Naive B cell (primary cell): ENCODE data around the gene ASTN1. TPM values are rescaled to one million over a fixed set of nuclear protein-coding genes. Genes with fewer than 3 reads are reported as not detected.
"Not testable (repeated sequence)": the region's sequence is repeated elsewhere in the genome, so short reads cannot be mapped to it uniquely, and the experiment has no call there.

Source experiments
- ATAC-seq, 2 donors: fragments of 150-1000 bp; cut with Tn5 transposase; 2 replicates each; pipeline ENCODE4 v1.10.0; 2021; ENCODE audit warnings: low read depth in 2 of 2, mild to moderate bottlenecking in 2 of 2, moderate library complexity in 2 of 2
- DNase-seq: peaks from one replicate; pipeline ENCODE4 v3.0.0; 2022
- H3K27ac Mint-ChIP-seq, 6 donors: one replicate each; pipeline ENCODE4 v1.8.0; 2020 to 2022; ENCODE audit warnings: mild to moderate bottlenecking in 6 of 6, mixed read lengths in 6 of 6, moderate library complexity in 5 of 6, inconsistent platforms in 2 of 6
- H3K27me3 Mint-ChIP-seq, 3 donors: one replicate each; pipeline ENCODE4 v1.8.0; 2021 to 2022; ENCODE audit warnings: mixed read lengths in 3 of 3, mild to moderate bottlenecking in 1 of 3
- H3K36me3 Mint-ChIP-seq, 2 donors: one replicate each; pipeline ENCODE4 v1.8.0; 2020 to 2022; ENCODE audit warnings: mixed read lengths in 2 of 2, inconsistent platforms in 1 of 2, mild to moderate bottlenecking in 1 of 2
- H3K4me1 Mint-ChIP-seq, 3 donors: one replicate each; pipeline ENCODE4 v1.8.0; 2020 to 2022; ENCODE audit warnings: mixed read lengths in 3 of 3, inconsistent platforms in 1 of 3, mild to moderate bottlenecking in 1 of 3, moderate library complexity in 1 of 3
- H3K4me3 Mint-ChIP-seq, 8 donors: one replicate each; pipeline ENCODE4 v1.8.0; 2020 to 2022; ENCODE audit warnings: mild to moderate bottlenecking in 8 of 8, mixed read lengths in 8 of 8, moderate library complexity in 8 of 8, inconsistent platforms in 2 of 8
- H3K9me3 Mint-ChIP-seq, 7 donors: one replicate each; pipeline ENCODE4 v1.8.0; 2020 to 2022; ENCODE audit warnings: mixed read lengths in 7 of 7, mild to moderate bottlenecking in 5 of 7, inconsistent platforms in 2 of 7, moderate library complexity in 1 of 7
- polyA plus RNA-seq, 6 donors: library from polyadenylated mRNA; unstranded; fragments of 300-500 nt; fragmentation: Illumina TruSeq; gene quantifications; one replicate each; pipeline ENCODE4 v1.2.3, GENCODE V29; 2021; ENCODE audit warnings: low read depth in 6 of 6

The ASTN1 gene
- polyA plus RNA-seq, 6 donors from 2014 or later = not detected

GRCh38 chr1:177077006-177077405 lies 87.5 kb downstream of the ASTN1 start:
- no peaks in the 10 kb centered on the region for H3K27me3 Mint-ChIP-seq
- H3K9me3 Mint-ChIP-seq = peaks cover 0 to 7% (median 0%) of the 10 kb centered on the region in 7 donors
- DNase-seq (no peak), ATAC-seq (no peak)
- H3K36me3 Mint-ChIP-seq = no peaks in the 10 kb centered on the region
- H3K27ac Mint-ChIP-seq = no peak overlapping the region
- H3K4me1 Mint-ChIP-seq = no peaks in the 10 kb centered on the region
- H3K4me3 Mint-ChIP-seq = no peak overlapping the region

DNA sequence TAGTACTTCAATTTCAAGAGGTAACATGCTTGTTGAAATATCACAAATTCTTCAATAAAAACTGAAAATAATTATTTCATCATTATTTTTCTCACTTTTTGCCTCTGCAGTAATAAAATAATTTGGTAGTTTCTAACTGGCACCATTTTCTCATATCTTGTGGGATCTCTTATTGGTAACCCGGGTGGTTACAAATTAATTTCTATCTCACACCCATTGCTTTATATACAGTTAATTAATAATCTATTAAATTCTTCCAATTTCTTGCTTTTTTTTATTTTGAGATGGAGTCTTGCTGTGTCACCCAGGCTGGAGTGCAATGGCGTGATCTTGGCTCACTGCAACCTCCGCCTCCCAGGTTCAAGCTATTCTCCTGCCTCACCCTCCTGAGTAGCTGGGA lies 89.7 kb downstream of the ASTN1 start:
- not testable (repeated sequence) for ATAC-seq, H3K36me3 Mint-ChIP-seq, DNase-seq, H3K4me3 Mint-ChIP-seq, H3K9me3 Mint-ChIP-seq, H3K4me1 Mint-ChIP-seq, H3K27me3 Mint-ChIP-seq, H3K27ac Mint-ChIP-seq

- H3K4me3 Mint-ChIP-seq = no peak overlapping the region
- ATAC-seq (no peak), DNase-seq (no peak)
- no peak overlapping the region for H3K27ac Mint-ChIP-seq
- H3K4me1 Mint-ChIP-seq = no peaks in the 10 kb centered on the region
- no peaks in the 10 kb centered on the region for H3K36me3 Mint-ChIP-seq
- H3K27me3 Mint-ChIP-seq = no peaks in the 10 kb centered on the region
- peaks cover 0 to 3% (median 0%) of the 10 kb centered on the region in 7 donors for H3K9me3 Mint-ChIP-seq
These were observed 95.0 kb downstream of the ASTN1 start for GRCh38 chr1:177069490-177069889.

- H3K4me3 Mint-ChIP-seq = no peak overlapping the region
- peaks cover 0 to 3% (median 0%) of the 10 kb centered on the region in 7 donors for H3K9me3 Mint-ChIP-seq
- H3K4me1 Mint-ChIP-seq = no peaks in the 10 kb centered on the region
- DNase-seq = no peak
- H3K27me3 Mint-ChIP-seq = peaks cover 0 to 6% (median 3%) of the 10 kb centered on the region in 3 donors
- no peak overlapping the region for H3K27ac Mint-ChIP-seq
- no peaks in the 10 kb centered on the region for H3K36me3 Mint-ChIP-seq
- ATAC-seq = no peak
These were observed 96.6 kb downstream of the ASTN1 start for GRCh38 chr1:177067752-177068410.

- no peak overlapping the region for H3K27ac Mint-ChIP-seq
- H3K4me1 Mint-ChIP-seq = no peaks in the 10 kb centered on the region
- ATAC-seq (no peak), DNase-seq (no peak)
- H3K4me3 Mint-ChIP-seq = no peak overlapping the region
- no peaks in the 10 kb centered on the region for H3K36me3 Mint-ChIP-seq
- peaks cover 0 to 6% (median 3%) of the 10 kb centered on the region in 3 donors for H3K27me3 Mint-ChIP-seq
- H3K9me3 Mint-ChIP-seq = peaks cover 0 to 6% (median 3%) of the 10 kb centered on the region in 7 donors
These were observed 99.1 kb downstream of the ASTN1 start for GRCh38 chr1:177065430-177065829.

DNA sequence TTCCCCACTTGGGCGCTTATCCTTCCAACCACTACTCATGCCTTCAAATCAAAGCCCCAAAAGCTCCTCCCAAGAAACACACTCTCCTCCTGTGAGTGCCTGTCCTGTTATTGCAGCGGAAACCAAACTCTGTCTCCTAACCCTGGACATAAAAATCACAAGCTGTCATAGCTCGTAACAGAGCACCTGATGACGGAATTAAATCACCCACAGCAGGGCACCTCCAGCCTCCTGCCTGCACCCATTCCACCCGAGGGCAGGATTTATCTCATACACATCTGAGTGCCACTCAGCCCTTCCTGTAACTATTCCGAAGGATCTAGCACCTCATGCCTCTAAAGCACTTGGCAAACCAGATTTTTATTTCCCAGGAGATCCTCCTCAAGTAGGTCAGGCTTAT lies 100.9 kb downstream of the ASTN1 start:
- ATAC-seq = no peak
- H3K4me3 Mint-ChIP-seq = no peak overlapping the region
- H3K36me3 Mint-ChIP-seq = no peaks in the 10 kb centered on the region
- peaks cover 0 to 6% (median 3%) of the 10 kb centered on the region in 7 donors for H3K9me3 Mint-ChIP-seq
- H3K4me1 Mint-ChIP-seq = no peaks in the 10 kb centered on the region
- H3K27me3 Mint-ChIP-seq = peaks cover 0 to 12% (median 3%) of the 10 kb centered on the region in 3 donors
- DNase-seq = no peak
- no peak overlapping the region for H3K27ac Mint-ChIP-seq

DNA sequence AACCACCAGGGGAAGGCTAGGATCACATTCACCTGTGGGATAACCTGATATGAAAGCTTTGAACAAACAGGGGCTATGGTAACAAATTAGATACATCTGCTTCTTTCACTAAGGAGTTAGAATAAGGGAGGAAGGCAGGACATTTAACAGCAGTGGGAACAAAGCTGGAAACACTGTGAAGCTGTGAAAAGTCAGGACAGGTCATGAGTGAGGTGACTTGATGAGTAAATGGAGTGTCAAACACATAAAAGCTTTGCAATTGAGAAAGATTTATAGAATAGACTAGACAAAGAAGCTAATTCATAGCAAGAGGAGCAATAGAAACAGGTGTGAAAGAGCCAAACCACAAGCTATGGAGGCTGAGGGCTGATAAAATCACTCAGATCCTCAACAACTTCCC lies 110.0 kb downstream of the ASTN1 start:
- no peak overlapping the region for H3K27ac Mint-ChIP-seq
- H3K4me3 Mint-ChIP-seq = no peak overlapping the region
- ATAC-seq = no peak
- DNase-seq = no peak
- no peaks in the 10 kb centered on the region for H3K36me3 Mint-ChIP-seq
- H3K27me3 Mint-ChIP-seq = peaks cover 0 to 3% (median 0%) of the 10 kb centered on the region in 3 donors
- H3K4me1 Mint-ChIP-seq = no peaks in the 10 kb centered on the region
- H3K9me3 Mint-ChIP-seq = no peaks in the 10 kb centered on the region

- Mint-ChIP-seq H3K36me3 (no peaks in the 10 kb centered on the region), H3K9me3 (no peaks in the 10 kb centered on the region)
These were observed 110.9 kb downstream of the ASTN1 start for GRCh38 chr1:177053648-177054047.

GRCh38 chr1:177048314-177049069 lies 116.0 kb downstream of the ASTN1 start:
- H3K4me1 Mint-ChIP-seq = no peaks in the 10 kb centered on the region
- no peaks in the 10 kb centered on the region for H3K36me3 Mint-ChIP-seq
- DNase-seq (no peak), ATAC-seq (no peak)
- H3K4me3 Mint-ChIP-seq = peak overlapping the region in 1 of 8 donors; percentile 22
- peaks cover 0 to 4% (median 0%) of the 10 kb centered on the region in 7 donors for H3K9me3 Mint-ChIP-seq
- peaks cover 8 to 27% (median 14%) of the 10 kb centered on the region in 3 donors for H3K27me3 Mint-ChIP-seq
- no peak overlapping the region for H3K27ac Mint-ChIP-seq

More at GRCh38 chr1:177053648-177054047, 110.9 kb downstream of the ASTN1 start:
- H3K4me3 Mint-ChIP-seq = no peak overlapping the region
- no peak overlapping the region for H3K27ac Mint-ChIP-seq
- peaks cover 0 to 8% (median 0%) of the 10 kb centered on the region in 3 donors for H3K27me3 Mint-ChIP-seq
- ATAC-seq (no peak), DNase-seq (no peak)
- no peaks in the 10 kb centered on the region for H3K4me1 Mint-ChIP-seq

GRCh38 chr1:177045151-177045550 lies 119.4 kb downstream of the ASTN1 start:
- DNase-seq (no peak), ATAC-seq (no peak)
- H3K4me3 Mint-ChIP-seq = no peak overlapping the region
- H3K4me1 Mint-ChIP-seq = no peaks in the 10 kb centered on the region
- H3K36me3 Mint-ChIP-seq = no peaks in the 10 kb centered on the region
- peaks cover 0 to 4% (median 0%) of the 10 kb centered on the region in 7 donors for H3K9me3 Mint-ChIP-seq
- H3K27me3 Mint-ChIP-seq = peaks cover 14 to 27% (median 14%) of the 10 kb centered on the region in 3 donors
- H3K27ac Mint-ChIP-seq = no peak overlapping the region

DNA sequence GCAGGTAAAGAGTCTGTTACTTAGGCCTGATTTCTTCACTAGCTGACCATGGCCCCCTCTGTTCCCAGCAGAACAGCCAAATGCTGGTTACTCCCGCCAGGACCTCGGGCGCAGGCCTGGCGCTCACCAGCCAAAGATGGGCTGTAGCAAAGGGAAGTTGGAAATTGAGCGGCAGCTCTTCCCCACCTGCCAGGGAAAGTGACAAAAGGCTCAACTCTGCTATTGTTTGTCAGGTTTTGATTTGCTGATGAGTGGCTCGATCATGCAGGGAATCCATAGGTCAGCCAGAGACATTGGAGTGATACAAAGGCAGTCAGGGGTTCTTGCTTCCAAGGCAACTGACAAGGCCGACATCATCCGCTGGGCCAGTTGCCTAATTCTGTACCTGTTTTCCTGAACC lies 120.1 kb downstream of the ASTN1 start:
- Mint-ChIP-seq H3K4me3 (no peak overlapping the region), H3K36me3 (no peaks in the 10 kb centered on the region)
- no peak for ATAC-seq

DNA sequence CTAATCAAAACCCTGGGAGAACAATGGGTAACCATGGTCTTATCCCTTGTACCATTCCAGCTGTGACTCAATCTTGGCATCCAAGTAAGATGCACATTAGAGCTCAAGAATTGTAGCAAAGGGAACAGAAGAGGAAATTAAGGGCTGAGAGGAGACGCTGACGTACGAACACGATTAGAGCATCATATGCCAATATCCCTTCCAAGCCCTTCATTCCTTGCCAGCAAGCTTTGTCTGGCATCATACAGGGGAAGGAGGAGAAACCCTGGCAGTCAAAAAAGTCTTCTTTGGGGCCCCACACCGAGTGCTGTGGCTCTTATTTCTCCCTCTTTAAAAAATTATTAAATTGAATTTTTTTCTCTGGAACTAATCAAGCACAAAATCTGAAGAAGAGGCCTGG lies 120.9 kb downstream of the ASTN1 start:
- ATAC-seq = no peak
- Mint-ChIP-seq H3K4me1 (no peaks in the 10 kb centered on the region), H3K36me3 (no peaks in the 10 kb centered on the region), H3K9me3 (peaks cover 0 to 4% (median 0%) of the 10 kb centered on the region in 7 donors), H3K4me3 (no peak overlapping the region), H3K27ac (no peak overlapping the region), H3K27me3 (peaks cover 14 to 19% (median 19%) of the 10 kb centered on the region in 3 donors)
- DNase-seq = no peak

More for the DNA sequence above, 120.1 kb downstream of the ASTN1 start:
- Mint-ChIP-seq H3K9me3 (peaks cover 0 to 4% (median 0%) of the 10 kb centered on the region in 7 donors), H3K4me1 (no peaks in the 10 kb centered on the region), H3K27ac (peak overlapping the region in 2 of 6 donors; percentile 22 to 31), H3K27me3 (peaks cover 14 to 23% (median 19%) of the 10 kb centered on the region in 3 donors)
- DNase-seq = no peak

- Mint-ChIP-seq H3K4me3 (no peak overlapping the region), H3K9me3 (peaks cover 0 to 4% (median 0%) of the 10 kb centered on the region in 7 donors), H3K27me3 (peaks cover 4 to 25% (median 11%) of the 10 kb centered on the region in 3 donors), H3K4me1 (no peaks in the 10 kb centered on the region), H3K36me3 (no peaks in the 10 kb centered on the region), H3K27ac (no peak overlapping the region)
- no peak for ATAC-seq
- DNase-seq = no peak
These were observed 128.9 kb downstream of the ASTN1 start for GRCh38 chr1:177035586-177035985.

DNA sequence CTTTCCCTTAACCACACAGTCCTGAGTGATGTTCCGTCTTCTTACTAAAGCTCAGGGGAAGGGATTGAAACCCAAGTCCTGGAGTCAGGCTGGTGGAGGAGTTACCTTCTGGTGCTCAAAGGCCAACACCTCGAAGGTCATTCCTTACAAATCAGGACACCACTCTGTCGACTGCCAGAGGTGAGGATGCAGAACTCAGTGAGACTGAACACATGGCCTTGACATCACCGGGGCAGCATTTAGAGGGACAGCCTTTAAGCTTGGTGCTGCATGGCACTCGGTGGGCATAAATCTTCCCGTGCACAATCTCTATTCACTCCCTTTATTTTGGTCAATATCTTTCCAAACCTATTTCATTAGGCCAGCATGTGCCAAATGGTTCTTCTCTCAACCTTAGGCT lies 130.9 kb downstream of the ASTN1 start:
- Mint-ChIP-seq H3K27me3 (peaks cover 0 to 25% (median 11%) of the 10 kb centered on the region in 3 donors), H3K27ac (no peak overlapping the region), H3K9me3 (no peaks in the 10 kb centered on the region), H3K4me3 (no peak overlapping the region), H3K36me3 (no peaks in the 10 kb centered on the region), H3K4me1 (no peaks in the 10 kb centered on the region)
- DNase-seq (no peak), ATAC-seq (no peak)
